Suppressor macrophage treated with lipopolysaccharide for 1 hour (primary cell): ENCODE results near the gene SMIM15.
"Not testable (repeated sequence)": the region's sequence is repeated elsewhere in the genome, so short reads cannot be mapped to it uniquely, and the experiment has no call there.

Source experiments
- DNase-seq, 3 donors: peaks; one replicate each; pipeline ENCODE4 v3.0.0-alpha.2; 2020 to 2022

The SMIM15 gene, protein sequence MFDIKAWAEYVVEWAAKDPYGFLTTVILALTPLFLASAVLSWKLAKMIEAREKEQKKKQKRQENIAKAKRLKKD

DNA sequence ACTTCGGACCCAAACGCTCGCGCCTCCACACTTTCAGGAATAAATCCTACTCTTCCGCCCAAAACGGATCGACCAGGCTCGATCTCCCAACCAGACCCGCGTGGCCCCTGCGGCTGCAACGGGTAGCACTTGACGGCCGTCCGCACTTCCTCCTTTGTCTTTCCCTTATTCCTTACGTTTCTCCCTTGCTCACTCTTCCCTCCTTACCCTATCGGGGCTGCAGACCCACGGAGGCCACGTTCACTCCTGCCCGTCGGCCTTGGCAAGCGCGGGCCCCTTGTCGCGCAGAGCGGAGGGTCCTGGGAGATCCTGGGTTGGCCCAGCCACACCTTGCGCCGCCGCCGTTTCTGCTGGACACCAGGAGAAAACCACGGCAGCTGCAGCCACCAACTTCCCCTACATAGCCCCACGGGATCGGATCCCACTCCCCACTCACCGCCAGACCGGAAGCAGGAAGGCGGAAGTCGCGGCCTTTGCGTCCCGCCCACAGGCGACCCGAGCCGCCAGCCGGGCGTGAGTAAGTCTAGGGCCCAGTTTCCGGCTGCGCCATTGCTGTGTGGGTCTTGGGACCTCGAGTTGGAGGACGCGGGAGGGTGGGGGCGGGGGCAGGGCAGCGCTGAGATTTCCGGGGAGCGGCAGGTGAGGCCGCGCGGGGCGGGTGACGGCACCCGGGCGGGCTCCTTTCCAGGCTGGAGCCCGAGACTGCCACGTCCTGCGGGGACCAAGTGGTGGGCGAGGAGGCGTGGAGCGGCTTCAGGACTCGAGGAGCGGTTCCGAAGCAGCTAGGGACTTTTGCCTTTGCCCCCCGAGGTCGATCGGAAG is at the start of gene SMIM15:
Gene SMIM15 (minus strand): TSS at position 459 of the 822 bp plus-strand sequence. CDS start 2,297 bp downstream, outside the sequence.
- peak; percentile 94 for DNase-seq

DNA sequence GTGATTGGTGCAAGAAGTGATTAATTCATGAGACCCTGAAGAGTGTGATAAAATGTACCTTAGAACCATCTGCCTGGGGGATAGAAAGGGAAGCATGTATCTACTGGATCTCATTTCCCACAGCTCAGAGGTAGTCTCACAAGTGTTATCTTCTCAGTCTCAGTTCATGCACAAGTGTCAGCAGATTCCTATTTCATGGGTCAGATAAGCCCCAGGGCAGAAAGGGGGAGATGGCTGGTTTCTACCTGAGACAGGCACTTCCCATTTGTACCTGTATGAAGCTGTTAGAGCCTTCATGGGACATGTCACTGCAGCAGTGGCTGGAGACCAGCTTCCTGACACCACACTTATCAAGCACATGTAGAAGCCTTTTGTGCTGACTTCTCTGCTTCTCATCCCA is 45.6 kb upstream of the SMIM15 start:
- no peak for DNase-seq

DNA sequence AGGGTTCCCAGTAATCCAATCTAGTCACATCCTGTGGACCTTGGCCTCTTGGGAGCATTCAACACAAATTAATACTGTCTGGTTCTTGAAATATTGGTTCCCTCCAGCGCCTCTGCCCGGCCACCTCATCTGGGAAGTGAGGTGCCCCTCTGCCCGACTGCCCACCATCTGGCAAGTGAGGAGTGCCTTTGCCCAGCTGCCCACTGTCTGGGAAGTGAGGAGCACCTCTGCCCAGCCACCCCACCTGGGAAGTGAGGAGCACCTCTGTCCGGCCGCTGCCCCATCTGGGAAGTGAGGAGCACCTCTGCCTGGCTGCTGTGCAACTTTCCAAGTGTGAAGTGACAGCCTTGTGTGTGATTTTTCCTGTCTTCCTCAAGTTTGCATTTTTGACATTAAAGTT is 42.7 kb upstream of the SMIM15 start:
- DNase-seq, result no peak

DNA sequence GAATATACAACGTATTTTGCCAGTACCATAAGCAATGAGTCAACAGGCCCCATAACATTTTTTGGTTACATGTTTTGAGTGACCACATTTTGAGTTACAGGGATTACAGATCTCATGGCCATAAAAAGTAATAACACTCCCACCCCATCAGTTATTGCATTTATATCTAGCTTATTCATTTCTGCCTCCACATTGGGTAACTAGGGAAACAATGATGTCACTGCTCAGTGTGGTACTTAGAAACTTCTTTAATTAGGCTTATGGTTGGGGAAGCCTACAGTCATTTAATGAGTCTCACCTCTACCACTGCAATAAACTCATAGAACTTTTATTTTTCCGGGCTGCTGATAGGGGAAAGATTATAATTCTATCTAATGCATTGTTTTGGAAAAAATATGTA is 39.9 kb upstream of the SMIM15 start:
- DNase-seq, result no peak

DNA sequence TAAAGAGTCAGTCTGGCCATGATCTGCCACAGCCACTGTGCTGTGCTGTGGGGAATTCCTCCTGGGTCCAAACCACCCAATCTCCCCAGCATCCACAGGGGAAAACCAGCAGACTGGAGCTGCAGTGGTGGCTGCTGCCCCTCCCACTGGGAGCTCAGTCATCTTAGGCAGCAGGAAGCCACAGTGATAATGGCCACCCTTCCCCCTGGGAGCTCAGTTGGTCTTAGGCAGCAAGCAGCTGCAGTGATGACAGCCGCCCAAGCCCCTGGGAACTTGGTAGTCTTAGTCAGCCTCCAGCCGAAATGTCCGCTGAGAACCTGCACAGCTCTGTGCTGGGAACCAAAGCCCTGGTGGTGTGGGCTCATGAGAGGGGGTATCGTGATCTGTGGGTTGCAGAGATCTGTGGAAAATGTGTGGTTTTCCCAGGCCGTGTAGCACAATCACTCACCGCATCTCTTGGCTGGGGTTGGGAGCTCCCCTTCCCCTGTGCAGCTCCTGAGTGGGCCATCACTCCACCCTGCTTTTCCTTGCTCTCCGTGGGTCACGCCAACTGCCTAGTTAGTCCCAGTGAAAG is 38.4 kb upstream of the SMIM15 start:
- DNase-seq, result peak in 2 of 3 donors; percentile 4 to 9

DNA sequence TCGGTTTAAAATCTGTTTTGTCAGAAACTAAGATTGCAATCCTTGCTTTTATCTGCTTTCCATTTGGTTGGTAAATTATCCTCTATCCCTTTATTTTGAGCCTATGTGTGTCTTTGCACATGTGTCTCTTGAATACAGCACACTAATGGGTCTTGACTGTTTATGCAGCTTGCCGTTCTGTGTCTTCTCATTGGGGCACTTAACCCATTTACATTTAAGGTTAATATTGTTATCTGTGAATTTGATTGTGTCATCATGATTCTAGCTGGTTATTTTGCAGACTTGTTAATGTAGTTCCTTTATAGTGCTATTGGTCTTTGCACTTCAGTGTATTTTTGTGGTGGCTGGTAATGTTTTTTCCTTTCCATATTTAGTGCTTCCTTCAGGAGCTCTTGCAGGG is 36.3 kb upstream of the SMIM15 start:
- no peak for DNase-seq

DNA sequence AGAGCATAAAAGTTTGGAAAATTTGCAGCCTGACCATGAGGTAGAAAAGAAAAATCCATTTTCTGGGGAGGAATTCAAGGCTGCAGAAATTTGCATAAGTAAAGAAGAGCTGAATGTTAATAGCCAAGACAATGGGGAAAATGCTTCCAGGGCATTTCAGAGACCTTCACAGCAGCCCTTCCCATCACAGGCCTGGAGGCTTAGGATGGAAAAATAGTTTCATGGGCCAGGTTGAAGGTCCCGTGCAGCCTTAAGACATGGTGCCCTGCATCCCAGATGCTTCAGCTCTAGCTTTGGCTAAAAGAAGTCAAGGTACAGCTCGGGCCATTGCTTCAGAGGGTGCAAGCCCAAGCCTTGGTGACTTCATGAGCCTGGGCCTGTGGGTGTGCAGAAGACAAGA is 25.6 kb upstream of the SMIM15 start:
- DNase-seq, result not testable (repeated sequence)

DNA sequence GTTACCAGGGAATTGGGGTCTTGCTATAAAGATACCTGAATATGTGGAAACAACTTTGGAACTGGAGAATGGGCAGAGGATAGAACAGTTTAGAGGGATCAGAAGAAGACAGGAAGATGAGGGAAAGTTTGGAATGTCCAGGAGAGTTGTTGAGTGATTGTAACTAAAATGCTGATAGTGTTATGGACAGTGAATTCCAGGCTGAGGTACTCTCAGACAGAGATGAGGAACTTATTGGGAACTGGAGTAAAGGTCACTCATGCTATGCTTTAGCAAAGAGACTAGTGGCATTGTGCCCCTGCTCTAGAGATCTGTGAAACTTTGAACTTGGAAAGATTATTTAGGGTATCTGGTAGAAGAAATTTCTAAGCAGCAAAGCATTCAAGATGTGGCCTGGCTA is 25.1 kb upstream of the SMIM15 start:
- peak in 1 of 3 donors; percentile 4 for DNase-seq

DNA sequence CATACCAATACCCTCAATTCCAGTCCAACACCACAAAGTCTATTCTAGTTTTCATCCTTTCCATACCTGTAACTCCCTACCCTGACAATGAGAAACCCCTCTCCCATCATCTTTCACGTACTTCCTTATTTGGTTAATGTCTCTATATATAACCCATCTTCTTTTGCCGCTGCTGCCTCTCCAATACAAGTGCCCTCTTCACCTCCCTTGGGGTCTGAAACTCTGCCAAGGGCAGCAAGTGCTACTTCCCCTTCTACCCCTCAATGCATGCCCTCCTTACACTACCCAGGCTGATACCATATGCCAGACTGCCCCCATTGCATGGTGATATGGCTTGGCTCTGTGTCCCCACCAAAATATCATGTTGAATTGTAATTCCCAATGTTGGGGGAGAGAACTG is 24.4 kb upstream of the SMIM15 start:
- DNase-seq, result no peak

DNA sequence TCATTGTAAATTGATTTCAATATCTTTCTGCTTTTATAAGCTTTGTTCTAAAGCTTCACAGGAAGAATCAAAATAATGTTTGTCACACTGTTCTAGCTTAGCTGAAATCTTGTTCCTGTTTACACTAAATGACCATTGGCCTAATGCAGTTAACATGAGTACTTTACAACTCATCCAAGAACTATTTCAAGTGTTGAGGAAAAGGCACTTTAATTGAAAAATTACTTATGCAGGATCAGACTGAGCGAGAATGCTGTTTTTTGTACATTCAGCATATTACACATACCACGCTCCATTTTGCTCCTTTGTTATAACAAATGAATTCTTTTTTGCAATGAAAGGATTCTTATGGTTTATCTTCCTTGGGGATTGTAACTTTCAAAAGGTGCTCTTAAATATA is 22.4 kb upstream of the SMIM15 start:
- no peak for DNase-seq

DNA sequence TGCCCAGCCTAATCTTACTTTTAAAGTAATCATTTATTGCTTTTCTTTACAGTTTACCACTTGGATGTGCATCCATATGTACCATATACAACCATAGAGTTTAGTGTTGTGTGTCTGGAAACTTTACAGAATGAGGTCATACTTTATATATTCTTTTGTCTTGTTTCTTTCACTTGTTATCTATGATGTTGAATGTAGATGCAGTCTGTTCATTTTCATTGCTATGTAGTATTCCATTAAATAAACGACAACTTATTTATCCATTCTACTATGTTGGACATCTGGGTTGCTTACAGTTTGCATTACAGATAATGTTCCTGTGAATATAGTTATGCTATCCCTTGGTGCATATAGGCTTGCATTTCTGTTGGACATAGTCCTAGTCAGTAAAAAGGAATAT is 21.3 kb upstream of the SMIM15 start:
- DNase-seq, result no peak

DNA sequence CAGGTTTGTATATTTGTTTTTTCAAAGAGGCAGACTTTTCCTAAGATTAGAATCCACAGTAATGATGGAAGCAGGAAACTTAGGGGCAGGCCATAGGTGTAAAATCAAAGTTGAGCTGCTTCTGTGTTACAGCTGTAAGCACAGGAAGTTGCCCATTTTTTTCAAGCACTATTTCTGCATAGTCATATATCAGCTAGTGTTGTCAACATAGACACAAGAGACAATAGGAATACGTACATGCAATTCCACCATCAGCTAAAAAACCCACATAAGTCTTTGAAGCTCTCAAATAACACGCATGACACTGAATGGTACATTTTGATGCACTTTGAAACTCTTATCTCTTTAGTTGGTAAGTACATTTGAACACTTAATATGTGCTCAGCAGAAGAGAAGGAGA is 20.2 kb upstream of the SMIM15 start:
- DNase-seq, result peak in 1 of 3 donors; percentile 23

DNA sequence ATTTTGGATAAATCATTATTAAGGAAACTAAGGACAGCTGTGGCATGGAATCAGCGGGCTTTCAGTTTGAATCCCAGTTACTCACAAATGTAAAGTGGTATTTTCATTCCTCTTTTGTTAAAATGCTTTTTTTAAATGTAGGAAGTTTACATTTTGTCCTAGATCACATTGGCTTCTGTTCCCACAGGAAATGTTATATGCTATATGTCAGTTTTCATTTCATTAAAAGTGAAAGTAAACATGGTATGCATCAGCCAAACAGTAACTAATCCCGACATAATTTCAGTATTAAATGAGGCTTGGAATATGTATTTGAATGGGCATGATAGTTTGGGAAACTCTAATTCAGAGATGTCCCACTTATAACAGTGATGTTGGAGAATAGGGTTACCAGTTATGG is 18.6 kb upstream of the SMIM15 start:
- DNase-seq, result peak in 1 of 3 donors; percentile 48

DNA sequence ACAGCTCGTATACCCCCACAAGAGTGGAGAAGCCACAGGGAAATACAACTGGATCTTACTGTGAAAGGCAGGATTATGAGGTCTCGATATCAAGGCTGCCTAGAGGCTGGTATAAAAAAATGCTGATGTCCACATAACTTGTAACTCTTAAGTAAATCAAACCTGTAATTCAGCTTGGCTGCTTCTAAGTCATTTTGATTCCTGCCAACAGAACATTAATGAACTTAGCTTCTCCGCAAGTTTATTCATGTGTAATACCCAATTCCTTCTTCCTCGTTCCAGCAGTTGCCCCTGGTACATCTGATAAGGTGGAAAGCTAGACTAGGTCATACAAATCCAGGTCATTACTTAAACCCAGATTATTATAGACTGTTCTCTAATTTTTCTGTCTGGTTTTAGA is 16.4 kb upstream of the SMIM15 start:
- no peak for DNase-seq

DNA sequence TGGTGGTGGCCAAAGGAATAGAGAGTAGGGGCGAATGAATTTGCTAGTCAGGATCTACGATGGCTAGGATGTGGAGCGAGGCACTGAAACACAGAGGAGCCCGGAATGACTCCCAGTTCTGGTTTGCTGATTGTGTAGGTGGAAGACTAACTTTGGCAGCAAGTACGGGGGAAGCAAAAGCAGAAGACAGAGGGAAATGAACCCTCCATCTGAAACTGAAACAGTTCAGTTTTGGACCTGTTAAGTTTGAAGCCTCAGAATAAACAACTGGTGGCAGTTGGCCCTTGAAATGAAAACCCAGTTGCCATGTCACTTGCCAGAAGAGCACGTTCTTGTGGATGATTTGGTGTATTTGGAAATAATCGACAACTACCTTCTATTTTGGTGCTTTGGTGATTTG is 15.4 kb upstream of the SMIM15 start:
- DNase-seq, result peak; percentile 57 to 73 (median 58)

DNA sequence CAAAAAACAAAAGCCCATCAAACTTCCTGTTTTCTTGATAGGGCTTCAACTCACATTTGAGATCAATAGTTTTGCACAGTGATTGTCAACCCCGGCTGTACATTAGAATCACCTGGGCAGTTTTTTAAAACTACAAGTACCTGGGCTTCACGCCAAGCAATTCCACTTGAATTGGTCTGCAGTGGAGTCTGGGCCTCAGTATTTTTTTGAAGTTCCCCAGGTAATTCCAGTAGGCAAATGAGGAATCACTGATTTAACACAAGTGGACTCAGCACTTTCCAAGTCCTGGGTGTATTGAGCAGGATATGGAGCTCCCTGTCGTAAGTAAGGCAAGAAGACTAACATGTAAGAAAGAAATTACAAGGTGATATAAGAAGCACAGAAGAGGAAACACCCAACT is 14.8 kb upstream of the SMIM15 start:
- DNase-seq, result no peak

DNA sequence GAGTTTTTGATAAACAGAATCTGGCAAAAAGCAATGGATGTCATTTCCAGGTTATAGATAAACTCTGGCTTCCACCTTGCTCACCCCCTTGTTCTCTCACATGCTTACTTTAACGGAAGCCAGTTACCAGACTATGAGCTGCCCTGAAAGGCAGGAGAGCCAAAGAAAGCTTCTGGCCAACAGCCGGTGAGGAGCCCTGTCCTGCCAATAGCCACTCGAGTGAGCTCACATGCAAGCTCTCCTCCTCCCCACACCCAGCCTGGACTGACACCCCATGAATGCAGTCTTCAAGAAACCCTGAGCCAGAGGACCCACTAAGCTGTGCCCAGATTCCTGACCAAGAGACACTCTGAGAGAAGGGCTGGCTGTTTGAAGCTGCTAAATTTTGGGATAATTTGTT is 14.4 kb upstream of the SMIM15 start:
- no peak for DNase-seq

DNA sequence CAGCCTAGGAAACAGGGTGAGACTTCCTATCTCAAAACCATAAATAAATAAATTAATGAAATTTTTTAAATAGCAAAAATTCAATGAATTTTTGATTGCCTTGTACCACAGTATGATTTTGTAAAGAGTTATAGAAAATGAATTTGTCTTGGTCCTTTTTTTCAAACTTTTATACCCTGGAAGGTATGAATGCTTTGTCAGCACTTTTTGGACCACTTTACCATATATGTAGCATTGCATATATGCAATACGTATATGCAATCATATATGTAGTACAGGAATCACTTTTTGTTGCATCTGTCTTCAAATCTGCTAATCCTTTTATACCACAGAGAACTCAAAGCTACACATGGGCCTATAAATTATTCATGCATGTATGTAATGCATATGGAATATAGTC is 9.2 kb upstream of the SMIM15 start:
- no peak for DNase-seq

DNA sequence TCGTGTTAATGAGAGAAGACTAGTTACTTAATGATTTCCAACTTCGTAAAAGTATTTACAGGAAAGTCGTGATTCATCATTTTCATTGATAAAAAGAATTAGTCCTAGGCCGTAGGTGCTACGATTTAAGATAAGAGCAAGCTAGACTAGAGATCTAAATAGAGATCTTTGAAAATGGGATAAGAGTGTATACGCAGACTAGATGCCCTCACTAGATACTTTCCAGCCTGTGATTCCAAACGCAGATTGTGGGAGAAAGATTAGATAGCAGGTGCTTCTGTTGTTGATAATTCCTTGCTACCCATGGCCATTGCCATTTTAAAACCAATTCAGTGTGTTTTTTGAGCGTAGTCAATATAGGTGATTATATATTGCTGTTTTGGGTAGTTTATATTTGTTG is 6.7 kb upstream of the SMIM15 start:
- DNase-seq, result no peak

DNA sequence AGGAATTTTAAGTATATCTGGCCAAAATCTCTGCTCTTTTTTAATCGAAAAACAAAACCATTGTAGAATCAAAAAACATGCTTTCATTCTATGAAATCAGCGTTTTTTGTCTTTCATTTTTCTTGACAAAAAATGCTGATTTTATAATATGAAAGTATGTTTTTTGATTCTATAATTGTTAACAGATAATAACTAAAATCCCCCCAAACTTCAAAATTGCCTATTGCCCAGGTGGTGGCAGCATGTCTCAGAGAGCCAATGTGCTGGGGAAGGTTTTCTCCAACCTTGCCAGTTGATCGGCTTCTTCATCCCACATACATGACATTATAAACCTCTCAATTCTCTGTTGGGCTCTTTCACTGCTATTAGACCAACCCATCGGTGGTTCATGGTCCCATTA is 5.1 kb upstream of the SMIM15 start:
- peak; percentile 45 to 50 (median 50) for DNase-seq

DNA sequence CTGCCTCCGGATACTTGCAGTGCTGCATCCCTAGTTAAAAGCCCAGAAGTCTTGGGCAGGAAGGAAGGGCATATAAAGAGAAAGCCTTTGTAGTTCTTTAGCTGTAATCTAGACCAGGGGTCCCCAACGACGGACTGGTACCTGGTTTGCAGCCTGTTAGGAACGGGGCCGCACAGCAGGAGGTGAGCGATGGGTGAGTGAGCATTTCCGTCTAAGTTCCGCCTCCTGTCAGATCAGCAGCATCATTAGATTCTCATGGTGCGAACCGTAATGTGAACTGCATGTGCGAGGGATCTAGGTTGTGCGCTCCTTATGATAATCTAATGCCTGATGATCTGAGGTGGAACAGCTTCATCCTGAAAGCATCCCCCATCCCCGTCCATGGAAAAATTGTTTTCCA is 1.6 kb upstream of the SMIM15 start:
- DNase-seq, result no peak

DNA sequence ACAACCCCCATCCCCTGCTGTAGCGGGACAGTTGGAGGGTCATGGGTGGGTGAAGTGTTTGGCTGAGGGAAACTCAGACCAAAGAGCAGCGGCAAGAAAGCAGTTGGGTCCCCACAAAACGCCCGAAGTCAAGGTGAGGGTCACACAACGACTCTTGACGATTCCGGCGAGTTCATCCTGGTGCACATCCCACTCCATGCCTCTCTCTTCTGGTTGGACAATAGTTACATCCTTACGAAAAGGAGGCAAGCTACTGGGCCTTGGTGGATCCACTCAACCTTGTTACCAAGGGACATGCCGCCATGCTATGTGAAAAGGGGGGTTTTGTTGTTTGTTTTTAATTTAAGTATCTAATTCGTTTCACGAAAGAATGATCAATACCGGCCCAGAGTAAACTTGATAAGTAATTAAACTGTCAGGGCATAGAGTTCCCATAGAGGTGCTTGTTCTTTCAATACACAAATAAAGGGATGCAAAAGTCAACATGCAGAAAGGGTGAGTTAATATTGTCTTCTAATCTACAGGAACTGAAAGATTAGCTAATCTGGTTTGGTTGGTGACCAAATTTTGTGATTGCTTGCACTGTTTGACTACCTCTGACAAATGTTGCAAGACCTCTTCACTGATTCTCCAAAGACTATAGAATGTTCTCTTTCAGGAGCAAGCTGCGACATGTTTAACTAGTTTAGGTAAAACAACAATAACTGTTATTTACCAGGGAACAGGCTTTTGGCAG is 732 bp upstream of the SMIM15 start:
- DNase-seq, result peak in 1 of 3 donors; percentile 45

DNA sequence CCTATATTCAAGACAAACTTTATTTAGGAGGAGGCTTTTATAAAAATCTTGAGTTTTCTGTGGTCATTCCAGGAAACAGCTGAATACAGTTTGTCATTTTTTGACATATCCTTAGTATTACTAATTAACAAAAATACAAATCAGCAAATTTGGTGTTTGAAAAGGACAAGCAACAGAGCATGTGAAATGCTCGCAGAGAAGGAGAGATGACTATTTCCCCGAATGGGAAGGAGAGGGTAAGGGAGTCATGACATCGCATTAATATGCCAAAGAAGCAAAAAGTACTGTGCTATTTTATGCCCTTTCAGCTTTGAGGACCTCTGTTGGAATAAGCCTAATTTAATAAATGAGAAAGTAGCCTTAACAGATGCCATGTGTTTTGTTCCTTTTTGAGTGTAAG is 1.8 kb downstream of the SMIM15 start:
- DNase-seq, result no peak

DNA sequence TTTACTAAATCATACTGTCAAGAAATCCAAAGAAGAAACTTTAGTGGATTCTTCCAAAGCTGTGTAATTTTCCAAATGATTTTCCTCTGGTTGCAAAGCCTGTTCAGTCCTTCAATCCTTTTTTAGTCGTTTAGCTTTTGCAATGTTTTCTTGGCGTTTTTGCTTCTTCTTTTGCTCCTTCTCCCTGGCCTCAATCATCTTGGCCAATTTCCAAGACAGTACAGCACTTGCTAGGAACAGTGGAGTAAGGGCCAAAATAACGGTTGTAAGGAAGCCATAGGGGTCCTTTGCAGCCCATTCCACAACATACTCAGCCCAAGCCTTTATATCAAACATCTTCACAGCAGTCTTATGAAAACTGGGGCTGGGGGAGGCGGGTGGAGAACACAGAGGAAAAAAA is 2.4 kb downstream of the SMIM15 start:
- DNase-seq, result peak in 2 of 3 donors; percentile 42 to 45
